Right ventricle myocardium superior (tissue), 1 donor: ENCODE data around the gene SPTBN2. TPM values are rescaled to one million over a fixed set of nuclear protein-coding genes. Genes with fewer than 3 reads are reported as not detected.

Source experiments
- total RNA-seq: library from RNA; stranded (reverse); fragmentation: NEBNext Ultra II Directional; extraction: Animal tissue kit (Norgen Biotek cat#: 25700); gene quantifications from one replicate; pipeline ENCODE4 v1.2.1, GENCODE V29; 2021
- donor health status: DM: no; HTN: yes; CAD: no; lungs with severe emphysema.

The SPTBN2 gene
- total RNA-seq, 1 donor from 2014 or later, result 1.3 TPM

Other genes starting within 250 kb of the SPTBN2 start
- gene DPP3, start 248.8 kb downstream of the SPTBN2 start, total RNA-seq, result 11.1 TPM
- gene BBS1, start 218.6 kb downstream of the SPTBN2 start, total RNA-seq, result 12.1 TPM
- 4.4 TPM for gene ZDHHC24, start 183.2 kb downstream of the SPTBN2 start, total RNA-seq
- gene ACTN3, start 182.3 kb downstream of the SPTBN2 start, total RNA-seq, result not detected
- 59.3 TPM for gene CTSF, start 160.6 kb downstream of the SPTBN2 start, total RNA-seq
- gene CCDC87, start 136.2 kb downstream of the SPTBN2 start, total RNA-seq, result 0.24 TPM
- gene CCS, start 136.0 kb downstream of the SPTBN2 start, total RNA-seq, result 25.8 TPM
- gene RBM14, start 112.6 kb downstream of the SPTBN2 start, total RNA-seq, result 28.7 TPM
- 73.4 TPM for gene RBM4, start 90.5 kb downstream of the SPTBN2 start, total RNA-seq
- gene RBM4B, start 51.3 kb downstream of the SPTBN2 start, total RNA-seq, result 11.2 TPM
- 6.2 TPM for gene RCE1, start 114.2 kb upstream of the SPTBN2 start, total RNA-seq
- 20.5 TPM for gene LRFN4, start 127.8 kb upstream of the SPTBN2 start, total RNA-seq
- 8.6 TPM for gene PC, start 229.2 kb upstream of the SPTBN2 start, total RNA-seq
- not detected for gene C11orf86, start 246.1 kb upstream of the SPTBN2 start, total RNA-seq